ENCODE results near the gene UBB. TPM values are rescaled to one million over a fixed set of nuclear protein-coding genes. Genes with fewer than 3 reads are reported as not detected.

The UBB gene
- total RNA-seq: 1,166 and 1,236 TPM in 2 replicates

DNA sequence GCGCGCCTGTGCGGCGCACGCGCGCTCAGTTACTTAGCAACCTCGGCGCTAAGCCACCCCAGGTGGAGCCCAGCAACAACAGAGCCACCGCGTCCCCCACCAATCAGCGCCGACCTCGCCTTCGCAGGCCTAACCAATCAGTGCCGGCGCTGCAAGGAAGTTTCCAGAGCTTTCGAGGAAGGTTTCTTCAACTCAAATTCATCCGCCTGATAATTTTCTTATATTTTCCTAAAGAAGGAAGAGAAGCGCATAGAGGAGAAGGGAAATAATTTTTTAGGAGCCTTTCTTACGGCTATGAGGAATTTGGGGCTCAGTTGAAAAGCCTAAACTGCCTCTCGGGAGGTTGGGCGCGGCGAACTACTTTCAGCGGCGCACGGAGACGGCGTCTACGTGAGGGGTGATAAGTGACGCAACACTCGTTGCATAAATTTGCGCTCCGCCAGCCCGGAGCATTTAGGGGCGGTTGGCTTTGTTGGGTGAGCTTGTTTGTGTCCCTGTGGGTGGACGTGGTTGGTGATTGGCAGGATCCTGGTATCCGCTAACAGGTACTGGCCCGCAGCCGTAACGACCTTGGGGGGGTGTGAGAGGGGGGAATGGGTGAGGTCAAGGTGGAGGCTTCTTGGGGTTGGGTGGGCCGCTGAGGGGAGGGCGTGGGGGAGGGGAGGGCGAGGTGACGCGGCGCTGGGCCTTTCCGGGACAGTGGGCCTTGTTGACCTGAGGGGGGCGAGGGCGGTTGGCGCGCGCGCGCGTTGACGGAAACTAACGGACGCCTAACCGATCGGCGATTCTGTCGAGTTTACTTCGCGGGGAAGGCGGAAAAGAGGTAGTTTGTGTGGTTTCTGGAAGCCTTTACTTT, at the start of gene UBB:
UBB (plus strand) TSS at position 452 of the 856 bp plus-strand sequence. CDS start 817 bp downstream, outside the sequence.

DNA sequence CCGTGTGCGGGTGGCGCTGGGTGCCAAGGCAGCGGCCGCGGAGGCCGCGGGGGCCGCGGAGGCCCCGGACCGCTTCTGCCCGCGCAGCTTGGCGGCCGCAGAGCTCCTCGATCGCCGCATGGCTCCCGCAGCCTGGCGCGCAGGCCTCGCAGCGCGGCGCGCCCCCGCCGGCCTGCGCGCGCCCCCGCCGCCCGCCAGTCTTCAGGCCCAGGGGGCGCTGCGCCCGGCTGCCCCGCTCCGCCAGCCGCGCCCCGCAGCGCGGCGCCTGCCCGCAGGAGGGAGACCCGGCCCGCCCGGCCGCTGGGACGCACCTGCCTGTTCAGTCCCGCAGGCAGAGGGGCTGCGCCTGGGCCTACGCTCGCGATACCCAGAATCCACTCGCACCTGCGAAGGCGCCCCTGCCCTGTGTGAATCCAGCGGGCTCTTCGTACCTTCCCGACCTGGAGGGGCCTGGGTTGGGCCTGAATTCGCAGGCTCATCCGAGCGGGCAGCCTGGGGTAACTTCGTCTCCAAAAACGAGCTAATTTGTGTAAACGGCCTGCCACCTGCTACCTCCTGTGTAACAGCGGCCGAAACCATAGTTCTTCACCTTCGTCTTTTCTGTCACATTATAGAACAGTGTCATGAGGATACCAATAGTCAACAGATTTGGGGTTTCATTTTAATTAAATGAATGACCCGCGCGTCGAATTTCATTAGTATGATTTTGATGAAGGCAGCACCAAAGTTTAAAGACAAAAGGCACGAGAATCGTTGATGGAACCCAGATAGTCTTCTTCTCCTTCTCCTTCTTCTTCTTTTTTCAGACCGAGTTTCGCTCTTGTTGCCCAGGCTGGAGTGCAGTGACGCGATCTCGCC, 27.3 kb upstream of the UBB start, which contains the start of gene CENPV:
CENPV (minus strand) TSS at position 153 of the 858 bp plus-strand sequence; CDS start at position 120, 33 bp downstream.

DNA sequence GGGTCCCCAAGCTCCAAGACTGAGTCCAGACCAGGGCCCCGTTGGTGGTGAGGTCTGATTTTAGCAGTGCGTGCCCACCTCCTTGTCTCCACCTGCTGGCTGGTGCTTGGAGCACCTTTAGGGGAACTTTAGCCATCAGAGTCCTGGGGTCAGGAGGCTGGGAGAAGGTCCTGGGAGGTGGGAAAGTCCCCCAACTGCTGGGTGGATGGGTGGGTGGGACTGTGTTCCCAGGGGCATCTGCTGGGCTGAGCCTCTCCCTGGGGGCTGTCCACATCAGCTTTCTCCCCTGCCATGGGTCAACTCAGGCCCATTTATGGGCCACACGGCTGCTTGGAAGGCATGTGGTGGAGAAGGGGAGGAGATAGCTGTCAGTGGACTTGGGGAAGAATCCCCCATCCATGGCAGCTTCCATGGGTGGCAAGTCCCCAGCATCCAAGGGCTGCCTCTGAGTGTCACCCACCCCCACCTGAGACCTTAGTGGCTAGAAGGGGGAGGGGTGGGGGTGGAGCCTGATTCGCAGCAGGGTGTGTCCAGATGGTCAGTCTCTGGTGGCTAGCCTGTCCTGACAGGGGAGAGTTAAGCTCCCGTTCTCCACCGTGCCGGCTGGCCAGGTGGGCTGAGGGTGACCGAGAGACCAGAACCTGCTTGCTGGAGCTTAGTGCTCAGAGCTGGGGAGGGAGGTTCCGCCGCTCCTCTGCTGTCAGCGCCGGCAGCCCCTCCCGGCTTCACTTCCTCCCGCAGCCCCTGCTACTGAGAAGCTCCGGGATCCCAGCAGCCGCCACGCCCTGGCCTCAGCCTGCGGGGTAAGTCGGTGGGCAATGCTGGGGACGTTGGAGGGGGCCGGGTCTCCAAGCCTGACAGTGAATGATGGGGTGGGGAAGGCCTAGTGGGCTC, 34.4 kb downstream of the UBB start, which contains the start of gene TRPV2:
TRPV2 (plus strand) TSS at position 541 of the 894 bp plus-strand sequence. CDS start 2,098 bp downstream, outside the sequence.

Other genes starting within 250 kb of the UBB start
- 145 and 165 TPM in 2 replicates for gene NCOR1, start 165.6 kb upstream of the UBB start, total RNA-seq
- 22.1 and 33.5 TPM in 2 replicates for gene PIGL, start 163.9 kb upstream of the UBB start, total RNA-seq
- 26.2 and 38.4 TPM in 2 replicates for gene CENPV, start 27.6 kb upstream of the UBB start, total RNA-seq
- 7.8 and 35.9 TPM in 2 replicates for gene TRPV2, start 34.5 kb downstream of the UBB start, total RNA-seq
- 1.6 TPM in 2 replicates for gene LRRC75A, start 111.1 kb downstream of the UBB start, total RNA-seq
- 3.5 and 3.6 TPM in 2 replicates for gene ZNF287, start 188.1 kb downstream of the UBB start, total RNA-seq

Measured in thoracic aorta endothelial cell (primary cell).